Endothelial cell of umbilical vein (primary cell): ENCODE measurements around the gene VPS13A. TPM values are rescaled to one million over a fixed set of nuclear protein-coding genes. Genes with fewer than 3 reads are reported as not detected.

Experiments
- BruUV-seq: library from RNA; stranded (reverse); fragments of 400-500 nt; replicated peaks from 2 replicates; lab custom pipeline; 2021; lab: Mats Ljungman, UMichigan
- CTCF ChIA-PET: fragments of 300-600, 350-600 bp; sonication (Branson Sonifier 250); formaldehyde crosslinking; loops from one replicate; lab custom pipeline; 2021; ENCODE audit warnings: antibody characterized with exemption, inconsistent platforms; lab: Charles Lee
- POLR2A ChIA-PET: fragments of 300-600, 350-600 bp; sonication (Branson Sonifier 250); formaldehyde crosslinking; loops from one replicate; lab custom pipeline; 2021; ENCODE audit warnings: antibody characterized with exemption, inconsistent platforms; lab: Charles Lee
- DNase-seq: peaks from one replicate; pipeline ENCODE4 v3.0.0-alpha.2; 2011; ENCODE audit warnings: low read depth, low spot score
- FAIRE-seq: peaks from 2 replicates; lab custom pipeline; 2011; peaks lifted over from hg19 to GRCh38; lab: Jason Lieb, UNC
- H2AFZ ChIP-seq: 2 replicates; pipeline ENCODE4 v1.6.0; 2012; ENCODE audit warnings: low read depth, low read length, control low read depth, inconsistent platforms
- H3K27ac ChIP-seq: 2 replicates; pipeline ENCODE4 v1.5.1; 2011; ENCODE audit warnings: low read depth, mild to moderate bottlenecking, control low read depth, low read length, moderate library complexity; ENCODE audit not compliant: insufficient read depth
- H3K27me3 ChIP-seq, 2 experiments: 2 replicates each; pipeline versions ENCODE4 v1.6.0 to v1.6.1; 2011; ENCODE audit warnings: low read length in 2 of 2, mixed read lengths in 1 of 2; ENCODE audit not compliant: control insufficient read depth in 2 of 2, insufficient read depth in 2 of 2
- H3K36me3 ChIP-seq, 2 experiments: 2 replicates in 1 of 2; 3 replicates in 1 of 2; pipeline ENCODE4 v1.5.1; 2011; ENCODE audit warnings: low read length in 2 of 2, mild to moderate bottlenecking in 1 of 2, moderate library complexity in 1 of 2; ENCODE audit not compliant: control insufficient read depth in 2 of 2, insufficient read depth in 2 of 2; ENCODE audit errors: extremely low read depth in 1 of 2
- H3K4me1 ChIP-seq: 3 replicates; pipeline ENCODE4 v1.5.1; 2011; ENCODE audit warnings: mild to moderate bottlenecking, low read length; ENCODE audit not compliant: control insufficient read depth, insufficient read depth; ENCODE audit errors: extremely low read depth
- H3K4me2 ChIP-seq: 2 replicates; pipeline ENCODE4 v1.6.1; 2011; ENCODE audit warnings: low read length, control low read depth, mixed read lengths; ENCODE audit not compliant: insufficient read depth
- H3K4me3 ChIP-seq, 3 experiments: fragments of 200-600 bp in 1 of 3; sonication (generic), shearing (Covaris generic) in 1 of 3; replicated peaks in 1 of 3; 2 replicates each; pipeline ENCODE4 v1.5.1; 2011 to 2016; ENCODE audit warnings: control low read depth in 3 of 3, low read length in 3 of 3, mild to moderate bottlenecking in 2 of 3, inconsistent platforms in 1 of 3, low read depth in 1 of 3, moderate library complexity in 1 of 3; ENCODE audit not compliant: insufficient read depth in 1 of 3
- H3K79me2 ChIP-seq: 2 replicates; pipeline ENCODE4 v1.6.0; 2012; ENCODE audit warnings: low read length, inconsistent platforms; ENCODE audit not compliant: control insufficient read depth, insufficient read depth
- H3K9ac ChIP-seq: replicated peaks from 2 replicates; pipeline ENCODE3; 2011; ENCODE audit warnings: low read length, control low read depth; ENCODE audit not compliant: insufficient read depth; ENCODE audit errors: extremely low read depth
- H3K9me1 ChIP-seq: replicated peaks from 3 replicates; pipeline ENCODE4 v1.6.0; 2011; ENCODE audit warnings: mild to moderate bottlenecking, low read length; ENCODE audit not compliant: control insufficient read depth, insufficient read depth; ENCODE audit errors: extremely low read depth
- H3K9me3 ChIP-seq: replicated peaks from 2 replicates; pipeline ENCODE4 v1.5.1; 2012; ENCODE audit warnings: low read length, inconsistent platforms; ENCODE audit not compliant: control insufficient read depth, insufficient read depth
- H4K20me1 ChIP-seq: replicated peaks from 2 replicates; pipeline ENCODE3; 2011; ENCODE audit warnings: mild to moderate bottlenecking, low read length; ENCODE audit not compliant: control insufficient read depth, insufficient read depth; ENCODE audit errors: extremely low read depth
- EZH2 ChIP-seq: IDR thresholded peaks from 2 replicates; pipeline ENCODE4 v1.6.1; 2012; ENCODE audit warnings: borderline replicate concordance, low read depth, mild to moderate bottlenecking, moderate library complexity, low read length, inconsistent platforms; ENCODE audit not compliant: severe bottlenecking
- FOS ChIP-seq: IDR thresholded peaks from 2 replicates; pipeline ENCODE4 v1.6.1; 2011; ENCODE audit warnings: mild to moderate bottlenecking, low read length, moderate library complexity, borderline replicate concordance; ENCODE audit not compliant: insufficient read depth
- GATA2 ChIP-seq: IDR thresholded peaks from 2 replicates; pipeline ENCODE4 v1.7.0; 2011; ENCODE audit warnings: low read depth, mild to moderate bottlenecking, moderate library complexity, mixed read lengths, low read length; ENCODE audit not compliant: insufficient read length, insufficient read depth
- JUN ChIP-seq: IDR thresholded peaks from 2 replicates; pipeline ENCODE4 v1.6.1; 2011; ENCODE audit warnings: borderline replicate concordance, low read depth; ENCODE audit not compliant: insufficient read length, insufficient read depth
- MYC ChIP-seq: IDR thresholded peaks from one replicate; pipeline ENCODE4 v1.6.1; 2011; ENCODE audit warnings: mild to moderate bottlenecking, low read depth, low read length
- POLR2A ChIP-seq: IDR thresholded peaks from 2 replicates; pipeline ENCODE4 v1.6.1; 2012; ENCODE audit warnings: low read depth, mild to moderate bottlenecking, control low read depth, low read length
- POLR2AphosphoS5 ChIP-seq: IDR thresholded peaks from 2 replicates; pipeline ENCODE4 v1.6.1; 2012; ENCODE audit warnings: low read depth, mild to moderate bottlenecking, control low read depth, low read length, moderate library complexity; ENCODE audit not compliant: insufficient read depth
- dilution Hi-C: fragments of 300-500 bp; cut with MboI; formaldehyde crosslinking; loops from one replicate; pipeline ENCODE4 v1.15.0; 2019; ENCODE audit warnings: low sequenced_read_pairs; ENCODE audit not compliant: extremely low pct_ligation_motif_present
- intact Hi-C: fragments of 100-400 bp; cut with micrococcal nuclease; formaldehyde crosslinking; loops from one replicate; pipeline ENCODE4 v1.10.0; 2022
- polyA plus RNA-seq, 4 experiments: library from polyadenylated mRNA; depleted of rRNA in 3 of 4; stranded (reverse) in 3 of 4; unstranded in 1 of 4; fragments of >200 nt; gene quantifications; 2 replicates each; pipeline versions ENCODE4 v1.2.1 to v1.2.3, GENCODE V29; 2011 to 2012; ENCODE audit warnings: missing spikeins in 1 of 4
- total RNA-seq: library from RNA; stranded (reverse); gene quantifications from 2 replicates; pipeline ENCODE4 v1.2.3, GENCODE V29; 2021

The VPS13A gene
- total and polyA plus RNA-seq, 2 donors (not counting 3 experiments of a cell fraction or from before 2014, with no cell fraction given): 4.7 to 33.3 TPM

- Histone ChIP-seq H3K9me1 (no peaks in the 10 kb centered on the region), H3K4me3 (no peak overlapping the region), H3K9ac (no peak overlapping the region), H3K27ac (no peak overlapping the region), H3K36me3 (peaks cover 2 to 5% of the 10 kb centered on the region in 2 experiments), H3K4me1 (no peaks in the 10 kb centered on the region), H3K79me2 (no peaks in the 10 kb centered on the region), H4K20me1 (no peaks in the 10 kb centered on the region), H3K9me3 (no peaks in the 10 kb centered on the region), H3K4me2 (no peak overlapping the region), H3K27me3 (no peaks in the 10 kb centered on the region), H2AFZ (no peak overlapping the region)
- BruUV-seq: no TSS peak
- DNase-seq: no peak
- CTCF ChIA-PET: no interaction called here
- POLR2A ChIA-PET: no interaction called here
- dilution Hi-C loops (no loop called here), intact Hi-C loops (no loop called here)
- peak; percentile 8 for TF ChIP-seq FOS
- no peak for TF ChIP-seq EZH2
- FAIRE-seq: no peak
These were observed 196.9 kb downstream of the VPS13A start for GRCh38 chr9:77374266-77374665.

GRCh38 chr9:77375956-77376532 lies 198.7 kb downstream of the VPS13A start:
- TF ChIP-seq POLR2A (no peak), EZH2 (no peak), GATA2 (no peak), MYC (no peak), POLR2AphosphoS5 (no peak), JUN (no peak)
- intact Hi-C loops: no loop called here
- dilution Hi-C loops: no loop called here
- Histone ChIP-seq H4K20me1 (no peaks in the 10 kb centered on the region), H3K4me1 (no peaks in the 10 kb centered on the region), H3K4me2 (no peak overlapping the region), H3K9me1 (no peaks in the 10 kb centered on the region), H3K36me3 (peaks cover 0 to 4% of the 10 kb centered on the region in 2 experiments), H3K27me3 (no peaks in the 10 kb centered on the region), H3K9me3 (no peaks in the 10 kb centered on the region), H3K27ac (no peak overlapping the region), H3K9ac (no peak overlapping the region), H2AFZ (no peak overlapping the region), H3K79me2 (no peaks in the 10 kb centered on the region), H3K4me3 (no peak overlapping the region)
- DNase-seq (no peak), FAIRE-seq (no peak)
- BruUV-seq: no TSS peak
- CTCF ChIA-PET: interaction anchor here (0.8 to 2.2 kb wide), 2 partner anchors 9 to 23 kb away, joined by 3 to 5 read pairs; no protein-coding TSS in a partner anchor
- POLR2A ChIA-PET: no interaction called here
